22Rv1 (cell line): ENCODE results near the gene MRPS14.

ENCODE experiments used
- ZFX ChIP-seq: fragments of 450-650 bp; IDR thresholded peaks from 2 replicates; pipeline ENCODE4 v1.6.1; 2017; ENCODE audit warnings: antibody characterized with exemption, borderline replicate concordance
- TF ChIP-seq, protein P1 (sequence below): fragments of 450-650 bp; IDR thresholded peaks from 2 replicates; pipeline ENCODE4 v1.5.1; 2017; ENCODE audit warnings: mild to moderate bottlenecking

DNA sequence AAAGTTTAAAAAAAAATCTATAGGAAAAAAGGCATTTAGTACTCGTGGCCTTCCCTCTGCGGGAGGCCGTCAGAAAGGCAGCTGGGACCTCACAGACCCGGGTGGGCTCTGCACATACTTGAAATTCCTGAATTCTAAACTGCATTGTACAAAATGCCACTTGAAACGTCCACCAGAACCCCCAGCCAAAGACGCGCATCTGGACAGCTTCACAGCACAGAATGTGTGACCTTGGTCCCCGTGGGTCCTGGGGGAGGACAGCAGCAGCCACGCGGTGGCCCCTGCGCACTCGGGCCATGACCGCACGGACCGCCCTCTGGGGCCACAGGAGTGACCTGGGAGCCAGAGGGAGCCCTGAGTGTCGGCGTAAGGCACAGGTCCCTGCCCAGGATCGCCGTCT is 20.6 kb upstream of the MRPS14 start:
- TF ChIP-seq, protein P1, sequence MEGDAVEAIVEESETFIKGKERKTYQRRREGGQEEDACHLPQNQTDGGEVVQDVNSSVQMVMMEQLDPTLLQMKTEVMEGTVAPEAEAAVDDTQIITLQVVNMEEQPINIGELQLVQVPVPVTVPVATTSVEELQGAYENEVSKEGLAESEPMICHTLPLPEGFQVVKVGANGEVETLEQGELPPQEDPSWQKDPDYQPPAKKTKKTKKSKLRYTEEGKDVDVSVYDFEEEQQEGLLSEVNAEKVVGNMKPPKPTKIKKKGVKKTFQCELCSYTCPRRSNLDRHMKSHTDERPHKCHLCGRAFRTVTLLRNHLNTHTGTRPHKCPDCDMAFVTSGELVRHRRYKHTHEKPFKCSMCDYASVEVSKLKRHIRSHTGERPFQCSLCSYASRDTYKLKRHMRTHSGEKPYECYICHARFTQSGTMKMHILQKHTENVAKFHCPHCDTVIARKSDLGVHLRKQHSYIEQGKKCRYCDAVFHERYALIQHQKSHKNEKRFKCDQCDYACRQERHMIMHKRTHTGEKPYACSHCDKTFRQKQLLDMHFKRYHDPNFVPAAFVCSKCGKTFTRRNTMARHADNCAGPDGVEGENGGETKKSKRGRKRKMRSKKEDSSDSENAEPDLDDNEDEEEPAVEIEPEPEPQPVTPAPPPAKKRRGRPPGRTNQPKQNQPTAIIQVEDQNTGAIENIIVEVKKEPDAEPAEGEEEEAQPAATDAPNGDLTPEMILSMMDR, result no peak
- no peak for TF ChIP-seq ZFX
